ENCODE measurements around the gene COL11A2. TPM values are rescaled to one million over a fixed set of nuclear protein-coding genes. Genes with fewer than 3 reads are reported as not detected.

Gene COL11A2
- total and polyA plus RNA-seq, 2 of the 13 experiments (the other 11 are each of a cell fraction or from before 2014, with no cell fraction given), result 0.55 TPM

GRCh38 chr6:33200219-33201146 lies 8.2 kb upstream of the COL11A2 start, which contains the start of the genes RXRB and SLC39A7 (continued):
- TF ChIP-seq NFIB (CRISPR knock-in tag; IDR thresholded peaks at IDR 0.05; ENCODE audit: borderline replicate concordance) (peak; percentile 30; the same call in 1 of the 2 replicates), FIP1L1 (IDR thresholded peaks at IDR 0.05; ENCODE audit: borderline replicate concordance, insufficient read depth, low read depth, low read length) (no peak), MTF2 (CRISPR knock-in tag; IDR thresholded peaks at IDR 0.05; ENCODE audit: borderline replicate concordance) (no peak), ZNF7 (CRISPR knock-in tag; IDR thresholded peaks at IDR 0.05) (no peak), ZMYM3 (CRISPR knock-in tag; IDR thresholded peaks at IDR 0.05) (no peak), NRL (CRISPR knock-in tag; IDR thresholded peaks at IDR 0.05; ENCODE audit: borderline replicate concordance) (peak; percentile 89), FUBP1 (CRISPR knock-in tag; IDR thresholded peaks at IDR 0.05; ENCODE audit: borderline replicate concordance) (peak; percentile 87; the same call in 1 of the 2 replicates), MIER2 (CRISPR knock-in tag; IDR thresholded peaks at IDR 0.05) (peak; percentile 57; the same call in 1 of the 2 replicates), ARNTL (CRISPR knock-in tag; IDR thresholded peaks at IDR 0.05) (peak; percentile 51; the same call in 1 of the 2 replicates), DNMT1 (CRISPR knock-in tag; IDR thresholded peaks at IDR 0.05) (peak; percentile 38), ZNF143 (CRISPR knock-in tag; IDR thresholded peaks at IDR 0.05) (peak; percentile 92), ZNF557 (CRISPR knock-in tag; IDR thresholded peaks at IDR 0.05) (peak; percentile 81; the same call in 1 of the 2 replicates), MBD4 (IDR thresholded peaks at IDR 0.05; ENCODE audit: borderline replicate concordance, low read length) (no peak), ZBTB37 (CRISPR knock-in tag; IDR thresholded peaks at IDR 0.05) (no peak), XBP1 (CRISPR knock-in tag; IDR thresholded peaks at IDR 0.05) (peak; percentile 33; the same call in 1 of the 2 replicates), ZBTB8A (CRISPR knock-in tag; IDR thresholded peaks at IDR 0.05; ENCODE audit: borderline replicate concordance, low read depth) (no peak), JARID2 (CRISPR knock-in tag; IDR thresholded peaks at IDR 0.05; ENCODE audit: insufficient replicate concordance) (peak; percentile 20), JUNB (CRISPR knock-in tag; IDR thresholded peaks at IDR 0.05; ENCODE audit: borderline replicate concordance) (no peak), GATAD1 (CRISPR knock-in tag; IDR thresholded peaks at IDR 0.05) (peak; percentile 89), PBX2 (CRISPR knock-in tag; IDR thresholded peaks at IDR 0.05) (no peak), U2AF1 (optimal IDR thresholded peaks at IDR 0.05; ENCODE audit: low read depth, low read length) (peak; percentile 84), GMEB2 (CRISPR knock-in tag; IDR thresholded peaks at IDR 0.05; ENCODE audit: low read depth) (0 out of 2 replicates have a peak, but pooled peaks have one; percentile 41), ZNF552 (CRISPR knock-in tag; IDR thresholded peaks at IDR 0.05; ENCODE audit: borderline replicate concordance) (no peak; the same call in 1 of the 2 replicates)
